Measurements from ENCODE around the gene MRPL21. TPM values are rescaled to one million over a fixed set of nuclear protein-coding genes. Genes with fewer than 3 reads are reported as not detected.

MRPL21 gene
- polyA plus RNA-seq (2011; rRNA removed) (36.4 and 46.8 TPM in 2 replicates), polyA minus RNA-seq (2011; rRNA and poly(A)+ RNA removed) (21.8 and 22.3 TPM in 2 replicates)

DNA sequence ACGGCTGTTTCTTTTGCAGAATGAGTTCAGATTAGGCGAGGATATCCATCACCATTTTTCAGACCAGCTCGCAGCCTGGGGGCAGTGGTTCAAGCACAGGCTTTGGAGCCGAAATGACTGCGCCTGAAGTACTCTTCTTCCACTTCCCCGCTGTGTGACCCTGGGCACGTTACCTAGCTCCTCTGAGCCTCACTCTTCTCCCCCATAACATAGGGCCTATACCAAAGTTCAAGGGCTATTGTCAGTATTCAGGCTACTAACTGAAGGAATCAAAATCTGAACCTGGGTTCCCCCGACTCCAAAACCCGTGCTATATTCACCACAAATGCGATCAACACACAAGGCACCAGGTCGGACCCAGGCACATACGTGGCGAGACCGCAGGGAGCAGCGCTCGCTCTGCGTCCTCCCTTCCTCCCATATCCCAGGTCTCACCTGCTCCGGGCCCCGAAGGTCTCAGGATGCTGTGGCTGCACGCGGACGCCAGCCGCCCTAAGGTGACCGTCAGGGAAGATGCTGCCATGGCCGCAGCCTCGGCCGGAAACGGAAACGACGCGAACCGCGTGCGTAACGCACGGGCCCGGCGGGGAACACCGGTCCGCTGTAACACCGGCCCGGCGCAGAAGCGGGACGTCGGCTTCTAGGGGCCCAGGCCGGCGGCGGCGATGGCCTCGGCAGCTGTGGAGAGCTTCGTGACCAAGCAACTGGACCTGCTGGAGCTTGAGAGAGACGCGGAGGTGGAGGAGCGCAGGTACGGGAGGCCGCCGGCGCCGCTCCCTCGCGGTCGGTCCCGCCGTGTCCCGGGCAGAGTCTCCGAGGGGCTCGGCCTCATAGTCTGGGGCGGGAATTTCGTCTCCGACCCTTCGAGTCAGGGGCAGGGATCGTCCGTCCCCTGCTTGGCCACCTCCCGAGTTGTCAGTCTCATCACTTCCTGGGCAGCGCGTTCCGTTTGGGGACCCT is at the start of gene MRPL21, which contains the start of gene IGHMBP2:
TSS of gene MRPL21 (minus strand) at position 545 of the 960 bp plus-strand sequence. CDS start at position 523, 22 bp downstream.
TSS of gene IGHMBP2 (plus strand) at position 604 of the 960 bp plus-strand sequence. CDS start at position 666, 62 bp downstream.
- Histone ChIP-seq H3K27me3 (ENCODE audit: control insufficient read depth, insufficient read depth, low read length) (no peaks in the 10 kb centered on the region), H3K9me3 (ENCODE audit: control insufficient read depth, insufficient read depth, low read length) (no peaks in the 10 kb centered on the region; the same call in 1 of the 2 replicates), H3K4me3 (ENCODE audit: low read depth, low read length) (peak within 1 kb of the TSS; percentile 100), H3K27ac (ENCODE audit: low read depth, low read length) (peak within 1 kb of the TSS; percentile 70)
- TF ChIP-seq, protein P1, sequence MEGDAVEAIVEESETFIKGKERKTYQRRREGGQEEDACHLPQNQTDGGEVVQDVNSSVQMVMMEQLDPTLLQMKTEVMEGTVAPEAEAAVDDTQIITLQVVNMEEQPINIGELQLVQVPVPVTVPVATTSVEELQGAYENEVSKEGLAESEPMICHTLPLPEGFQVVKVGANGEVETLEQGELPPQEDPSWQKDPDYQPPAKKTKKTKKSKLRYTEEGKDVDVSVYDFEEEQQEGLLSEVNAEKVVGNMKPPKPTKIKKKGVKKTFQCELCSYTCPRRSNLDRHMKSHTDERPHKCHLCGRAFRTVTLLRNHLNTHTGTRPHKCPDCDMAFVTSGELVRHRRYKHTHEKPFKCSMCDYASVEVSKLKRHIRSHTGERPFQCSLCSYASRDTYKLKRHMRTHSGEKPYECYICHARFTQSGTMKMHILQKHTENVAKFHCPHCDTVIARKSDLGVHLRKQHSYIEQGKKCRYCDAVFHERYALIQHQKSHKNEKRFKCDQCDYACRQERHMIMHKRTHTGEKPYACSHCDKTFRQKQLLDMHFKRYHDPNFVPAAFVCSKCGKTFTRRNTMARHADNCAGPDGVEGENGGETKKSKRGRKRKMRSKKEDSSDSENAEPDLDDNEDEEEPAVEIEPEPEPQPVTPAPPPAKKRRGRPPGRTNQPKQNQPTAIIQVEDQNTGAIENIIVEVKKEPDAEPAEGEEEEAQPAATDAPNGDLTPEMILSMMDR (IDR thresholded peaks at IDR 0.05; ENCODE audit: low read depth, low read length): no peak
- POLR2A ChIA-PET: interaction anchor here (1.7 kb wide), 1 partner anchor 109 kb away, joined by 4 read pairs; the partner anchor contains the start of gene MRGPRF
- CTCF ChIA-PET: no interaction called here
- peak; percentile 44 for DNase-seq (ENCODE audit: low read depth, low spot score)

DNA sequence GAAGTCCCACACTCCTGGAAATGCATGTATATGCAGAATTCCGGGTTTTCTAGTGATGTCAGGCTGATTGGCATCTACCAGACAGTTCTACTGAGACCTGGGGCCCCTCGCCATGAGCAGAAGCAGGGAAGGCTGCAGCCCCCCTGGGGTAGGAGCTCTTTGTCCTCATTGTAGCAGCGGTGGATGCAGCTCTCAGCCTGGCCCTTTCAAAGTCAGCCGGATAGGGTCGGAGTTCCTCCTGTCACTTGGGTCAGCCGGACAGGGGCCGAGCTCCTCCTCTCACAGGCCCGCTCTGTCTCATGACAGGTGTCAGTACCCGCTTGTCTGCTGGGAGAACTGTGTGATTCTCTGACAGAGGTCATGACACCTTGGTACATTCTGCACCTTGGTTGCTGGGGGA is 47.1 kb upstream of the MRPL21 start:
- ChIA-PET CTCF (interaction anchor here (0.6 to 1.0 kb wide), 2 partner anchors 9 to 26 kb away, joined by 3 to 5 read pairs; no protein-coding TSS in a partner anchor), POLR2A (no interaction called here)
- no peak overlapping the region for H3K4me3 ChIP-seq (ENCODE audit: low read depth, low read length)

DNA sequence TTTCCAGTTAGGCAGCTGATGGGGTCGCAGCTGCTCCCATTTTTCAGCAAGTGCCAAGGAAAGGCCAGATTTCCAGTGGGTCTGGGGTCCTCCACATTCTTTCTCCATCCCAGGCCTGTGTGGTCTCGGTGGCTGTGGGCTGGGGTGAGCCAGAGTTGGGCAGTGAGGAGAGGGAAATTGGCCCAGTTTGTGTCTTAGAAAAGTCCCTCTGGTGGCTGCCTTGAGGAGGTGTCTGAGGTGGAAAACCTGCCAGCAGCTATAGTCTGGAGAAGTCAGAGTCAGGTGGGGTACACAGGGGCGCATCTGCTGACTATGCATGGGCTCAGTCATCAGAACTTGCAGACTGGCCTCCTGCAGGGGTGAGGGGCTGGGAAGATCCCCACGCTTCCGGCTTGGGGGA is 46.6 kb upstream of the MRPL21 start:
- CTCF ChIA-PET: interaction anchor here (0.6 to 1.0 kb wide), 4 partner anchors 9 to 693 kb away, joined by 3 to 5 read pairs (median 4); no protein-coding TSS in a partner anchor
- TF ChIP-seq, protein P1 (IDR thresholded peaks at IDR 0.05; ENCODE audit: low read depth, low read length): peak; percentile 45
- POLR2A ChIA-PET: no interaction called here
- H3K27ac ChIP-seq (ENCODE audit: low read depth, low read length): no peak overlapping the region
- H3K4me3 ChIP-seq (ENCODE audit: low read depth, low read length): no peak overlapping the region
- no peaks in the 10 kb centered on the region for H3K9me3 ChIP-seq (ENCODE audit: control insufficient read depth, insufficient read depth, low read length)
- no peaks in the 10 kb centered on the region for H3K27me3 ChIP-seq (ENCODE audit: control insufficient read depth, insufficient read depth, low read length)
- DNase-seq (ENCODE audit: low read depth, low spot score): no peak

More for the DNA sequence above, 47.1 kb upstream of the MRPL21 start:
- TF ChIP-seq, protein P1 (IDR thresholded peaks at IDR 0.05; ENCODE audit: low read depth, low read length): no peak
- H3K9me3 ChIP-seq (ENCODE audit: control insufficient read depth, insufficient read depth, low read length): no peaks in the 10 kb centered on the region
- H3K27me3 ChIP-seq (ENCODE audit: control insufficient read depth, insufficient read depth, low read length): no peaks in the 10 kb centered on the region
- DNase-seq (ENCODE audit: low read depth, low spot score): no peak
- H3K27ac ChIP-seq (ENCODE audit: low read depth, low read length): no peak overlapping the region

DNA sequence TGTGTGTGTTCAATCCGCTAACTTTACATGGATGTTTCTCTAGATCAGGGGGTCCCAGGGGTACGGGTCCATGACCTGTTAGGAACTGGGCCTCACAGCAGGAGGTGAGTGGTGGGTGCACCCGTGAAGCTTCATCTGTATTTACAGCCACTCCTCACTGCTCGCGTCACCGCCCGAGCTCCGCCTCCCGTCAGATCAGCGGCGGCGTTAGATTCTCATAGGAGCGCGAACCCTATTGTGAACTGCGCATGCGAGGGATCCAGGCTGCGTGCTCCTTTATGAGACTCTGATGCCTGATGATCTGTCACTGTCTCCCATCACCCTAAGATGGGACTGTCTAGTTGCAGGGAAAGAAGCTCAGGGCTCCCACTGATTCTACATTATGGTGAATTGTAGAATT is 45.3 kb upstream of the MRPL21 start:
- CTCF ChIA-PET: interaction anchor here (1.0 kb wide), 2 partner anchors 49 to 65 kb away, joined by 3 read pairs; no protein-coding TSS in a partner anchor
- TF ChIP-seq, protein P1 (IDR thresholded peaks at IDR 0.05; ENCODE audit: low read depth, low read length): no peak
- H3K4me3 ChIP-seq (ENCODE audit: low read depth, low read length): no peak overlapping the region
- no peak overlapping the region for H3K27ac ChIP-seq (ENCODE audit: low read depth, low read length)
- DNase-seq (ENCODE audit: low read depth, low spot score): no peak
- no peaks in the 10 kb centered on the region for H3K9me3 ChIP-seq (ENCODE audit: control insufficient read depth, insufficient read depth, low read length)
- H3K27me3 ChIP-seq (ENCODE audit: control insufficient read depth, insufficient read depth, low read length): no peaks in the 10 kb centered on the region
- POLR2A ChIA-PET: no interaction called here

All from AG04450 (cell line).